ENCODE measurements around the gene FBXO42.

DNA sequence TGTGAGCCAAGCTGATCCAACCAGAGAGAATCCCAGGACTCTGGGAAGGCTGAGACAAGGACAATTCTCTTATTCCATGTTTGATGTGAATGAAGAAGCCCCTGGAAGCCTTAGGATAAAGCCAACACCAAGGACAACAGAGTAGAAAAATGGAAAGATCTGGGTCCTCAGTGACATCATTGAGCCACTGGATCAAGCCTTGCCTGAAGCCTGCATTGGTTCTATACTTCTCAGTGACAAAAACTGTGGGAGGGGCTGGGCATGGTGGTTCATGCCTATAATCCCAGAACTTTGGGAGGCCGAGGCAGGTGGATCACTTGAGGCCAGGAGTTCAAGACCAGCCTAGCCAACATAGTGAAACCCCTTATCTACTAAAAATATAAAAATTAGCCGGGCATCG, 155.4 kb downstream of the FBXO42 start:
- TF ChIP-seq CTCF (IDR thresholded peaks at IDR 0.05; ENCODE audit: control extremely low read depth in 1 of 3, insufficient read depth in 1 of 3, low read depth in 1 of 3, low read length in 3 of 3) (no peak), RAD21 (IDR thresholded peaks at IDR 0.05 in 1 of 2, conservative IDR thresholded peaks at IDR 0.05 in 1 of 2; ENCODE audit: low read depth in 2 of 2, low read length in 2 of 2) (no peak), EZH2 (IDR thresholded peaks at IDR 0.05; ENCODE audit: low read depth, low read length, severe bottlenecking) (no peak), POLR2AphosphoS5 (IDR thresholded peaks at IDR 0.05; ENCODE audit: low read depth, low read length) (no peak), BRCA1 (IDR thresholded peaks at IDR 0.05; ENCODE audit: low read depth, low read length) (no peak), CREB1 (IDR thresholded peaks at IDR 0.05) (no peak), EGR1 (IDR thresholded peaks at IDR 0.05; ENCODE audit: borderline replicate concordance, low read depth, low read length) (no peak), MAFK (IDR thresholded peaks at IDR 0.05; ENCODE audit: low read depth, low read length) (no peak), EP300 (IDR thresholded peaks at IDR 0.05; ENCODE audit: borderline replicate concordance in 1 of 2, low read depth in 2 of 2, low read length in 2 of 2) (no peak), YY1 (IDR thresholded peaks at IDR 0.05; ENCODE audit: low read depth, low read length) (no peak), KDM4A (IDR thresholded peaks at IDR 0.05; ENCODE audit: low read depth, low read length, severe bottlenecking) (no peak), ZNF274 (IDR thresholded peaks at IDR 0.05; ENCODE audit: borderline replicate concordance, extremely low read depth, low read length) (no peak), POLR2A (IDR thresholded peaks at IDR 0.05; ENCODE audit: control extremely low read depth in 1 of 2, low read depth in 2 of 2, low read length in 2 of 2) (no peak)
